HG02870 (cell line): Measurements from ENCODE around the gene NFATC2.
"Not testable (repeated sequence)": the region's sequence is repeated elsewhere in the genome, so short reads cannot be mapped to it uniquely, and the experiment has no call there.

Source experiments
- ATAC-seq: cut with Tn5 transposase; IDR thresholded peaks from one replicate; pipeline ENCODE4 v1.9.1; 2021; ENCODE audit warnings: mild to moderate bottlenecking, moderate library complexity; ENCODE audit not compliant: unreplicated experiment

NFATC2 gene

DNA sequence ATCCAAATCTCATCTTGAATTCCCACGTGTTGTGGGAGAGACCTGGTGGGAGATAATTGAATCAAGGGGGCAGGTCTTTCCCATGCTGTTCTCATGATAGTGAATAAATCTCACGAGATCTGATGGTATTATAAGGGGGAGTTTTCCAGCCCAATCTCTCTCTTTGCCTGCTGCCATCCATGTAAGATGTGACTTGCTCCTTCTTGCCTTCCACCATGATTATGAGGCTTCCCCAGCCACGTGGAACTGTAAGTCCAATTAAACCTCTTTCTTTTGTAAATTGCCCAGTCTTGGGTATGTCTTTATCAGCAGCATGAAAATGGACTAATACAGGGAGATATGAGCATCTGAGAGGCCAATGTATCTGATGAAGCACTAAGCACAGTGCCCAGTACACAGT, 26.0 kb upstream of the NFATC2 start:
- ATAC-seq: not testable (repeated sequence)

DNA sequence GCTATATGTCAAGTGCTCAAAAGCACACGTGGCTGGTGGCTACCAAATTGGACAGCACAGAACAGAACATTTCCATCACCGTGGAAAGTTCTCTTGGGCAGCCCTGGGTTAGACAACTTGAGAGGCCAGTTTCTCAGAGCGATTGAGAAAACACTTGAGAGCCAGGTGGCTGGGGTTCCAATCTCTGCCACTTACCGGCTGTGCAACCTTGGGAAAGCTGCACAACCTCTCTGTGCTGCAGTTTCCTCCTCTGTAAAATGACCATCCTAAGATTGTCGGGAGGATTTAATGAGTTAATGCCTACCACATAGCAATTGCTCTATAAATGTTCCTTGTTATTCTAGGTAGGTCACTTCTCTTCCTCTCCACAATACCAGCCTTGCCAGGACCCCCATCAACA, 25.1 kb upstream of the NFATC2 start:
- no peak for ATAC-seq

- no peak for ATAC-seq
Measured at GRCh38 chr20:51566594-51566993, 24.1 kb upstream of the NFATC2 start.

DNA sequence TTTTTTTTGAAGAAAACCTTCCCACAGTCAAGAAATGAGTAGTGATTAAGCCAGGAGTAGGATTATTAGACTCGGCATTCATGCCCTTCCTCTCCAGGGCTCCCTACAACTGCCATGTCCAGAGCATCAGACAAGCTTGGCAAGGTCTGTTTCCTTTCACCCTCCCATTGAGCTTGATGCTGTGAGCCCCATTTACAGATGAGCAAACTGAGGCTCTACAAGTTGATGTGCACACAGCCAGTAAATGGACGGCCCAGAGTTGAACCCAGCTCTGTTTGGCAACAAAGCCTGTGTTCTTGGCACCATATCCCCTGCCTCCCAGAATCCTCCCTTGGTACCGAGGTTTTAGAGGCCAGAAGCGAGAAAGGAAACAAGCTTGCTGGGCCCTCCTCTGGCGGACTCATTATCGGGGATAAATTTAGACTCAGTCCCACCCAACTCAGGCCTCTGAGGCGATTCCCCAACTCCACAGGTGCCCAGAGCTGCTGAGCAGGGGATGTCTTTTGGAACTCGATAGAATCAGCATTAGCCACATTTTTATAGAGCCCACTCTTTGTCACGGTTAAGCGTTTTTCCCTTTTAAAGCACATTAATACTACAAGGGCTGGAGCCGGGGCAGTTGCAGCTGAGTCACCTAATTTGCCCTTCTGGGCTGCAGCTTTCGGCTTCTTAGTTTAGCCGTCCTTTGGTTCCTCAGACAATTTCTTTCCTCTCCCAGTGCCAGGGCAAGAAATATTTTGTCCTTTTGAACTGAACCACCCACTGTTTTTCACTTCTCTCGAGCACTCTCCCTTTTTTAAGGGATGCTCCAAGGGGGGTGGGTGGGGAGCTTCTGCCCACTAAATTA, 23.0 kb upstream of the NFATC2 start:
- ATAC-seq: no peak

GRCh38 chr20:51563486-51564332, 21.2 kb upstream of the NFATC2 start:
- ATAC-seq: no peak

DNA sequence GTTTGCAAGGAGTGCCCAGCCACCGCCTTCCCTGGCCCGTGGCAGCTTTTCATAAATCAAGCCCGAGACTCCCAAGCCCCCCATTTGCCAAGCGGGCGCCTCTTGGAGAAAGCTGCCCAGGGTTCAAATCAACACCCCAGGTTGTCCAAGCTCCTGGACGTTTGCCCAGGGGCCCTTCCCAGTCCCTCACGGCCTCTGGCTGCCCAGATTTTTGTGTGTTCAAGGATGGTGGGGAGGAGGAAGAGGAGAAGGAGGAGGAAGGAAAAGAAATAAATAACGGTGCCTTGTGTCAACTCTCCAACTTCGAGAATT, 20.6 kb upstream of the NFATC2 start:
- no peak for ATAC-seq

- ATAC-seq: no peak
Measured at GRCh38 chr20:51562332-51563173, 20.0 kb upstream of the NFATC2 start.

DNA sequence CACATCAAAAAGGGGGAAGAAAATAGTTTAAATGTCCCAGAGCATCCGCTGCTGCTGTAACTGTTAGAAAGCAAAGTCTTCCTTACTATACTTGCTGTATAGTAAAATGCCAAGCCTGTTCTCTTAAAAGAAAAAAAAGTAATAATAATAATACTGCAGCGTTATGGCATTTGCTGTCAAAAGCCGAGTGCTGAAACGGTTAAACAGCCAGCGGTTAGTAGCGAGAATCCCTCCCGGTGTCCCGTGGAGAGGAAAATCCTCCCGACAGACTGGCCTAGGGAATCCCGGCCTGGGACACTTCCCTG, 19.5 kb upstream of the NFATC2 start:
- ATAC-seq: no peak

- no peak for ATAC-seq
Measured at GRCh38 chr20:51560550-51561307, 18.2 kb upstream of the NFATC2 start.

- ATAC-seq: no peak
Measured at GRCh38 chr20:51560042-51560441, 17.5 kb upstream of the NFATC2 start.

DNA sequence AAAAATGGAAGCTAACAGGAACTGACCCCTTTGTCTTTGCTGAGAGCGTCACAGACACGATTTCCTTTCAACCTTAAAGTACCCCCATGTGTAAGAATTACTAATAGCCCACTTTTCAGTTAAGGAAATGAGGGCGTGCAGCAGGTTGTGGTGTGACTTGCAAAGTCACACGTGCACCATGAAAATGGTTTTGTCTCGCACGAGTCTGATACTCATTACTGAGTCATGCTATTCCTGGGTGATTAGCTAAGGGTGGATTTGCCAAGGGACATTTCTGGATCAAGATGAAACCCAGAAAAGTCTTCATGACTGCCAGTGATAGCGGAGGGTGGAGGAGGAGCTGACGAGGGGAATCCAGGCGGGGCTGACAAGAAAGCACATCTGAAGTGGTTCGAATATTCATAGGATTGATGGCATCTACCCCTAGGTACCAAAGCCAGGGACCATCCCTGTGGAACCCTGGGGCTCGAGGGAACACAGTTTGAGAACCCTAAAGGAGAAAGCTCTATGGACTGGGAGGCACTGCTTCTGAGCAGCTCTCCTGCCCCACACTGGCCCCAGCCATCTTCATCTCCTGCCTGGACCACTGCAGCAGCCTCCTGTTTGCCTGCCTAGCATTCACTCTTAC, 12.1 kb upstream of the NFATC2 start:
- ATAC-seq: peak; percentile 58

DNA sequence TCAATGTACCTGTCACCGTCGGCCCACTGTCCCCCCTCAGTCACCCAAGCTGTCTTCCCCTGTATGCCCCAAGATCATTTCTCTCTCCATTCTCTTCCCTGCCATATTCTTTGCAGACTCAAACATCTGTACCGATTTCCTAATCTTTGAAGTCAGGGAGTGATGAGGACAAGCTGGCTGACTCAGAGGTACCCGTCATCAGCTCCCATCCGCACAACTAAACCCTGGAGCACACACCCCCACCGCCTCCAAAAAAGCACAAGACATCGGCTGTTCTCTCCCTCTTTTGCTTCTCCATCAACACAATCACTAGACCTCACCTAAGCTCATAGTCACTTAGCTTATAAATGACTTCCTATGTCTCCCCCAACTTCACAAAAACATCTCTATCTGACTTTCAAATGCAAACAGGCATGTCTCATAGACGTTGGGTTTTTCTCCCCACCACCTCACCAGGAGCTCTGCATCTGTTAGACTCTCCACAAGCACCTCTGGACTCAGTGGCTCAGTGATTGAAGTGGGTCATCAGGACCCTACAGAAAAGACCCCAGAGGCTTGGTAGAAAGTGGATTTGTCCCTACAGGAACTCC, 11.5 kb upstream of the NFATC2 start:
- no peak for ATAC-seq

DNA sequence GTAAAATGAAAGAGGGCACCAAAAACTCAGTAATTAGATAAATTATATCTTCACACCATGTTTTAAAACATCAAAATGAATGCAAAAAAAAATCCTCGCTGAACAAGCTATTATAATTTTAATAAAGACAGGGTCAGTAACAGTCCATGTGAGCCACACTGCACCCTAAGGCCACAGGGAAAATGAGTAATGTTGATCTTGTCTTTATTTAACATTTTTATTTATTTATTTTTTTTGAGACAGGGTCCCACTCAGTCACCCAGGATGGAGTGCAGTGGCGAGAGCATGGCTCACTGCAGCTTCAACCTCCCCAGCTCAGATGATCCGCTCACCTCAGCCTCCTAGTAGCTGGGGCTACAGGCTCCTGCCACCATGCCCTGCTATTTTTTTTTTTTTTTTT, 8.7 kb upstream of the NFATC2 start:
- ATAC-seq: no peak

GRCh38 chr20:51549474-51549873, 7.0 kb upstream of the NFATC2 start:
- ATAC-seq: no peak

- ATAC-seq: no peak
Measured at GRCh38 chr20:51547951-51548350, 5.4 kb upstream of the NFATC2 start.

DNA sequence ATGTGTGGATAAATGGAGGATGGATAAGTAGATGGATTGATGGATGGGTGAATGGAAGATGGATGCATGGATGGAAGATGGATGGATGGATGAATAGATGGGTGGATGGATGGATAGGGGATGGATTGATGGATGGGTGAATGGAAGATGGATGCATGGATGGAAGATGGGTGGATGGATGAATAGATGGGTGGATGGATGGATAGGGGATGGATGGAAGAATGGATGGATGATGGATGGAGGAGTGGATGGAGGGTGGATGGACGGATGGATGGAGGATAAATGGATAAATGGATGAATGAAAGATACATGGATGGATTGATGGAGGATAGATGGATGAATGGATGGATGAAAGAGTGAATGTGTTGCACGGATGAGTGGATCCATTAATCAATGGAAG, 3.0 kb upstream of the NFATC2 start:
- no peak for ATAC-seq

DNA sequence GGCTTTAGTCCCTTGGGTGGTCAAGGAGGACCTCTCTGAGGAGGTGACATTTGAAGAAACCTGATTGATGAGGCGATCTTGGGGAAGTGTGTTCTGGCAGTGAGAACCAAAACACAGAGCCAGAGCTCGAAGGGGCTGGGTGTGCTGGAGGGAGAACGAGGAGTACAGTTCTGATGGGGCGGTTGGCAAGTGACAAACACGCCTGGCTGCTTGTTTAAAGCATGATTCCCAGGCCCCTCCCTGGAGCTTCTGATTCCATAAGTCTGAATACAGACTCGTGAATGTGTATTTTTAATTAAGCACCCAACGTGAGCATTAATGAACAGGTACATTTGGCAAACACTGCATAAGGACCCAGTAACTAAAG, 886 bp upstream of the NFATC2 start:
- no peak for ATAC-seq

- ATAC-seq: peak; percentile 36
Measured at GRCh38 chr20:51542033-51542570, 417 bp downstream of the NFATC2 start.

GRCh38 chr20:51541189-51542032, 1.1 kb downstream of the NFATC2 start:
- peak; percentile 53 for ATAC-seq
